ENCODE results near the gene MSL2.
"Not testable (repeated sequence)": the region's sequence is repeated elsewhere in the genome, so short reads cannot be mapped to it uniquely, and the experiment has no call there.

Gene MSL2

GRCh38 chr3:136207489-136208115 lies 11.5 kb upstream of the MSL2 start:
- no peaks in the 10 kb centered on the region for H3K36me3 ChIP-seq (ENCODE audit: control insufficient read depth, insufficient read depth, low read length)
- 86 to 97% methylated on average over 3 to 4 of the region's 4 CpGs for WGBS, 2 experiments (ENCODE audit: insufficient coverage in 2 of 2)
- peaks cover 9% of the 10 kb centered on the region for H3K4me1 ChIP-seq (ENCODE audit: control insufficient read depth, insufficient read depth, low read length, poor library complexity, severe bottlenecking)
- H3K9me3 ChIP-seq (ENCODE audit: control insufficient read depth, low read length) = no peaks in the 10 kb centered on the region
- H3K27ac ChIP-seq (ENCODE audit: low read depth, low read length, severe bottlenecking) = no peak overlapping the region
- H3K4me3 ChIP-seq (ENCODE audit: extremely low read depth, insufficient read depth, low read length, poor library complexity, severe bottlenecking) = no peak overlapping the region

- not testable (repeated sequence) for H3K4me3 ChIP-seq (ENCODE audit: extremely low read depth, insufficient read depth, low read length, poor library complexity, severe bottlenecking); H3K27ac ChIP-seq (ENCODE audit: low read depth, low read length, severe bottlenecking); H3K4me1 ChIP-seq (ENCODE audit: control insufficient read depth, insufficient read depth, low read length, poor library complexity, severe bottlenecking); H3K36me3 ChIP-seq (ENCODE audit: control insufficient read depth, insufficient read depth, low read length); H3K9me3 ChIP-seq (ENCODE audit: control insufficient read depth, low read length)
- 86 to 100% methylated on average over 1 of the region's 5 CpGs for WGBS, 2 experiments (ENCODE audit: insufficient coverage in 2 of 2)
Observed at GRCh38 chr3:136199219-136199618, 3.1 kb upstream of the MSL2 start.

- 94 to 100% methylated on average over 3 to 9 of the region's 10 CpGs for WGBS, 2 experiments (ENCODE audit: insufficient coverage in 2 of 2)
- not testable (repeated sequence) for H3K4me3 ChIP-seq (ENCODE audit: extremely low read depth, insufficient read depth, low read length, poor library complexity, severe bottlenecking); H3K27ac ChIP-seq (ENCODE audit: low read depth, low read length, severe bottlenecking); H3K36me3 ChIP-seq (ENCODE audit: control insufficient read depth, insufficient read depth, low read length); H3K9me3 ChIP-seq (ENCODE audit: control insufficient read depth, low read length); H3K4me1 ChIP-seq (ENCODE audit: control insufficient read depth, insufficient read depth, low read length, poor library complexity, severe bottlenecking)
Observed at GRCh38 chr3:136198462-136199078, 2.4 kb upstream of the MSL2 start.

DNA sequence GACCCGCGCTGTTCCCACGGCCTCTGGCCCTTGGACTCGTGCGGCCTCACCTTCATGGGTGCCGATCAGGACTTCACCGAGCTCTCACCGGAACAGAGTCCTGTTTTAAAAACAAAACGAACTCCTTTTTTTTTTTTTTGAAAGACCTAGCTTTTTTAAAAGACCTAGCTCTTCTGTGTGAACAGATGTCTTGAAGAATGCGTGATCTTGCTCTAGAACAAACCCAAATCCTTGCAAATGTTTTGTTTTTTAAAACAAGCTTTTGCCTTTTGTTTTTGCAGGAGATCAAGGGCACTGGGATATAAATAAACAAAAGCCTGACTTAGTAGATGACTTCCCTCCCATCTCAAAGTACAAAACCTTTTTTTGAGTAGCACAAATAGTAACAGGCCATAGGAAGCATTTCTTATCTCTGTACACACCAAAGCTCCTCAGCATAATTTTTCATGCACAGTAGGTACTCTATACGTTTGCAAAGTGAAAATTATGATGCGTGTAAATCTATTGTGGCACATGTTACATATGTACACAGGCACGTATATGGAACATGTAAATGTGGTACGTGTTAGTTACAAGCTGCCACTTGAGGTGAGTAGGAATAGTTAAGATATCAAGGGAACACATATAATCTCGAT lies 1.1 kb upstream of the MSL2 start:
- peaks cover 4% of the 10 kb centered on the region for H3K36me3 ChIP-seq (ENCODE audit: control insufficient read depth, insufficient read depth, low read length)
- H3K4me1 ChIP-seq (ENCODE audit: control insufficient read depth, insufficient read depth, low read length, poor library complexity, severe bottlenecking) = peaks cover 7% of the 10 kb centered on the region
- peak overlapping the region; percentile 99 for H3K27ac ChIP-seq (ENCODE audit: low read depth, low read length, severe bottlenecking)
- 3 to 26% methylated on average over 6 to 11 of the region's 15 CpGs for WGBS, 2 experiments (ENCODE audit: insufficient coverage in 2 of 2)
- H3K9me3 ChIP-seq (ENCODE audit: control insufficient read depth, low read length) = peaks cover 5% of the 10 kb centered on the region
- H3K4me3 ChIP-seq (ENCODE audit: extremely low read depth, insufficient read depth, low read length, poor library complexity, severe bottlenecking) = peak overlapping the region; percentile 87

DNA sequence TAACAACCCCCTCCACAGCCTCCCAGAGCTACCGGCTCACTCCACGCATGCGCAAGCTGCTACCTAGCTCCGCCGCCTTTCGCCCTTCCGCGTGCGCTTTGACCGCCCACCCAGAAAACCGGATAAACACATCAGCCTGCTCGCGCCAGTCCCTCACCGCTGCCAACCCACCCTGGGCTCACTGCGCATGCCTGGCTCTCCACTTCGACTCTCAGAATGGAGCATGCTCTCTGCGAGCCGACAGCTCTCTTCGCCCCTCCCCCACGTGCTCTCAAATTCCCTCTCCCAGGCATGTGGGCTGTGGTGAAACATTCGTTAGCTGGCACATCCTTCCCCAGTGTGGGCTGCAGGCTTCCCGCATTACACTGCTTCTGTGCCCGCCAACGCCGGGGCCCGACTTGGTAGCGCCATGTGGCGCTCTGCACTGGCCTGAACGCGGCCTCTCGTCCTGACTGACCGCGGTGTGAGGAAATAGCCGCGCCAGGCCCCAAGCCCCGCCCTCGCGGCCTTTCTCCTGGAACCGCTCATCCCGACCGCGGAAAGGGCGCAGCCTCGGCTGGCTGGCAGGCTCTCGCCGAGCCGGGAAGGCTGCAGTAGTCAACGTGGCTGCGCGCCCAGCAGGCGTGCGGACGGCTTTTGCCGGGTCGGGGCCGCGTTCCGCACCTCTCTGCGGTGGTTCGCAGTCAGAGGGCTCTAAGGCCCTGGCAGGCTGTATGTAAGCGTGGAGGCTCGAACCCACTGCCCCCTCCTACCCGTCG lies 445 bp upstream of the MSL2 start:
- H3K27ac ChIP-seq (ENCODE audit: low read depth, low read length, severe bottlenecking) = peak overlapping the region; percentile 99
- H3K4me3 ChIP-seq (ENCODE audit: extremely low read depth, insufficient read depth, low read length, poor library complexity, severe bottlenecking) = peak overlapping the region; percentile 87
- H3K9me3 ChIP-seq (ENCODE audit: control insufficient read depth, low read length) = peaks cover 5% of the 10 kb centered on the region
- H3K36me3 ChIP-seq (ENCODE audit: control insufficient read depth, insufficient read depth, low read length) = peaks cover 5% of the 10 kb centered on the region
- peaks cover 7% of the 10 kb centered on the region for H3K4me1 ChIP-seq (ENCODE audit: control insufficient read depth, insufficient read depth, low read length, poor library complexity, severe bottlenecking)
- WGBS, 2 experiments (ENCODE audit: insufficient coverage in 2 of 2) = 0 to 1% methylated on average over 59 to 64 of the region's 64 CpGs

DNA sequence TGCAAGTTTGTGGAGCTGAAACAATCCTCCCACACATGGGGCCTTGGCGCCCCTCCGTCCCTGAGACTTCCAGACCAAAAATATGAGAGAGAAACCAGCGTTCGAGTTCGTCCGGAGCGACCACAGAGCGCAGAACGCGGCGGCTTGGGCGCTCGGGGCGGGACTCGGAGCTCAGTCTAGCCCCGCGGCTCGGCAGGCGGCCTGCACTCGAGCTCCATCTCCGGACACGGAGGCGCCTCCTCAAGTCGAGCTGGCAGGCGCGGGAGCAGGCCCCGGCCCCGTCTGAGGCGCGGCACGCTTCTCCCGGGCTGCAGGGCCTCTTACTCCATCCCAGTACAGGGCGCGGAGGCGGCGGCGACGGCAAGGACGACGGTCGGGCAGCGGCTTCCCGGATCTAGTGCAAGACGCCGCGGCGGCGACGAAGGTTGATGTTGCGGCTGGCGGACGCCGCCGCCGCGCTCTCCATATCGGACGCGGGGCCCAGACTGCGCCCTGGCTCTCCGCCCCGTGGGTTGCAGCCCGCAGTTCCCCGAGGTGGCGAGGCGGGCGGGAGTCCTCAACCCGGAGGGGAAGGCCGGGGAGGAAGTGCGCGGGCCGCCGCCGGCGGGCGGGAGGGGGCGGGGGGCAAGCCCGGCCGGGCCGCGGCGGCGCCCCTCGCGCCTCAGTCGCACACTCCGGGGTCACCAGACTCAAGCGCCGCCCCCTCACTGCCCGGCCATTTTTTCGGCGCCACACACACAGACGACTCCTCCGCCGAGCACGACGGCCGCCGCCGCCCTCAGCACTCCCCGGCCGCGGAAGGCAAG lies 674 bp downstream of the MSL2 start:
- H3K36me3 ChIP-seq (ENCODE audit: control insufficient read depth, insufficient read depth, low read length) = peaks cover 12% of the 10 kb centered on the region
- WGBS, 2 experiments (ENCODE audit: insufficient coverage in 2 of 2) = 0% methylated on average over 83 to 85 of the region's 103 CpGs

GRCh38 chr3:136194409-136195257 lies 1.5 kb downstream of the MSL2 start:
- peaks cover 16% of the 10 kb centered on the region for H3K36me3 ChIP-seq (ENCODE audit: control insufficient read depth, insufficient read depth, low read length)

More for the DNA sequence above, 674 bp downstream of the MSL2 start:
- H3K4me1 ChIP-seq (ENCODE audit: control insufficient read depth, insufficient read depth, low read length, poor library complexity, severe bottlenecking) = peaks cover 7% of the 10 kb centered on the region
- H3K4me3 ChIP-seq (ENCODE audit: extremely low read depth, insufficient read depth, low read length, poor library complexity, severe bottlenecking) = peak overlapping the region; percentile 87
- H3K9me3 ChIP-seq (ENCODE audit: control insufficient read depth, low read length) = peaks cover 5% of the 10 kb centered on the region
- H3K27ac ChIP-seq (ENCODE audit: low read depth, low read length, severe bottlenecking) = peak overlapping the region; percentile 99

GRCh38 chr3:136193278-136194054 lies 2.7 kb downstream of the MSL2 start:
- WGBS, 2 experiments (ENCODE audit: insufficient coverage in 2 of 2) = 0 to 13% methylated on average over 1 to 3 of the region's 6 CpGs

More at GRCh38 chr3:136194409-136195257, 1.5 kb downstream of the MSL2 start:
- Histone ChIP-seq H3K4me3 (ENCODE audit: extremely low read depth, insufficient read depth, low read length, poor library complexity, severe bottlenecking) (peak overlapping the region; percentile 87), H3K27ac (ENCODE audit: low read depth, low read length, severe bottlenecking) (peak overlapping the region; percentile 99), H3K4me1 (ENCODE audit: control insufficient read depth, insufficient read depth, low read length, poor library complexity, severe bottlenecking) (peaks cover 7% of the 10 kb centered on the region), H3K9me3 (ENCODE audit: control insufficient read depth, low read length) (peaks cover 5% of the 10 kb centered on the region)
- WGBS, 2 experiments (ENCODE audit: insufficient coverage in 2 of 2) = 0% methylated on average over 38 to 46 of the region's 47 CpGs

DNA sequence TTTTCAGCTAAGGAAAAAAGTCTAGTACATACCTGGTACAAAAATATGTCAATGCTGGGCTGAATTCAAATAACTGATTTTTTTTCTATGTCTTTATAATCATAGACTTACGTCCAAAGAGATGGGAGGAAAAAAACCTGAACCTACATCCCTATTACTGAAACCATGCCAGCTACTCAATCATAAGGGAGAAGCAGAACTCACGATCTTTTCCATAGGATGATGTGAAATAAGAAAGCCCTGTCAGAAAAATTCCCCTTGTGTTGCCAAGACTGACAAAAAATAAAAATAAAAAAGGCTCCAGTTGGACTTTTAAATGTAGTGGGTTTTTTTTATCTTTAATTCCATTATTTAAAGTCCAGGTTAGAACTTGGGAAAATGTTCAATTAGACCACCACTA lies 3.3 kb downstream of the MSL2 start:
- no peak overlapping the region for H3K27ac ChIP-seq (ENCODE audit: low read depth, low read length, severe bottlenecking)
- no CpG with 5 or more reads among the region's 2 CpGs for WGBS, 2 experiments (ENCODE audit: insufficient coverage in 2 of 2)
- H3K4me3 ChIP-seq (ENCODE audit: extremely low read depth, insufficient read depth, low read length, poor library complexity, severe bottlenecking) = peak overlapping the region; percentile 87
- H3K4me1 ChIP-seq (ENCODE audit: control insufficient read depth, insufficient read depth, low read length, poor library complexity, severe bottlenecking) = peaks cover 9% of the 10 kb centered on the region
- H3K9me3 ChIP-seq (ENCODE audit: control insufficient read depth, low read length) = no peaks in the 10 kb centered on the region
- peaks cover 16% of the 10 kb centered on the region for H3K36me3 ChIP-seq (ENCODE audit: control insufficient read depth, insufficient read depth, low read length)

More at GRCh38 chr3:136193278-136194054, 2.7 kb downstream of the MSL2 start:
- Histone ChIP-seq H3K27ac (ENCODE audit: low read depth, low read length, severe bottlenecking) (no peak overlapping the region), H3K4me1 (ENCODE audit: control insufficient read depth, insufficient read depth, low read length, poor library complexity, severe bottlenecking) (peaks cover 7% of the 10 kb centered on the region), H3K9me3 (ENCODE audit: control insufficient read depth, low read length) (peaks cover under 1% of the 10 kb centered on the region), H3K4me3 (ENCODE audit: extremely low read depth, insufficient read depth, low read length, poor library complexity, severe bottlenecking) (peak overlapping the region; percentile 87), H3K36me3 (ENCODE audit: control insufficient read depth, insufficient read depth, low read length) (peaks cover 16% of the 10 kb centered on the region)

All from mesodermal cell (in vitro differentiated cells).